ENCODE results near the gene KIF17. TPM values are rescaled to one million over a fixed set of nuclear protein-coding genes. Genes with fewer than 3 reads are reported as not detected.

KIF17 gene
- total RNA-seq, 1 donor from 2014 or later, result 3.3 TPM

DNA sequence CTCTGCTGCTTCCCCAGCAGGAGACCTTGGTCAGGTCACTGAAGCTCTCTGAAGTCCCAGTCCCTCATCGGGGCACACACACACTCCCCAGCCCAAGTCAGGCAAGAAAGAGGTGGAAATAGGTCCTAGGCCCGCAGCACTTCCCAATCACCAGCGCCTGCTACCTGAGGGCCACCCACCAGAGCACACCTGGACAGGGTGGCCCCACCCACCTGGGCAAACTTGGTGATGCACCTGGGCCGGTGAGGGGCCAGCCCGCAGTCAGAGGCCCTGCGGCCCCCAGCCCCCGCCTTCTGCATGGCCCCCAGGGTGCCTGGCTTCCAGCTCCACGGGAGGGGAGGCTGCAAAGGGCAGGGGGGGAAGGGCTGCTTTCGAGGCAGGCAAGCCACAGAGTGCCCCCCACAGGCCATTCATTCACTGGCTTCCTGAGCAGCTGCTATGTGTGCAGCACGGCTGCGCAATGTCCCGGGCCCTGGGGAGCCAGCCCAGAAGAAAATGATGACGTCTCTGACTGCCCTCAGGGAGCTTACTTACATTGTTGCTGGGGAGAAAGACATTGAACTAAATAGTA lies 10.0 kb upstream of the KIF17 start:
- no peak for DNase-seq (ENCODE audit: low read depth)
- TF ChIP-seq, protein P1, sequence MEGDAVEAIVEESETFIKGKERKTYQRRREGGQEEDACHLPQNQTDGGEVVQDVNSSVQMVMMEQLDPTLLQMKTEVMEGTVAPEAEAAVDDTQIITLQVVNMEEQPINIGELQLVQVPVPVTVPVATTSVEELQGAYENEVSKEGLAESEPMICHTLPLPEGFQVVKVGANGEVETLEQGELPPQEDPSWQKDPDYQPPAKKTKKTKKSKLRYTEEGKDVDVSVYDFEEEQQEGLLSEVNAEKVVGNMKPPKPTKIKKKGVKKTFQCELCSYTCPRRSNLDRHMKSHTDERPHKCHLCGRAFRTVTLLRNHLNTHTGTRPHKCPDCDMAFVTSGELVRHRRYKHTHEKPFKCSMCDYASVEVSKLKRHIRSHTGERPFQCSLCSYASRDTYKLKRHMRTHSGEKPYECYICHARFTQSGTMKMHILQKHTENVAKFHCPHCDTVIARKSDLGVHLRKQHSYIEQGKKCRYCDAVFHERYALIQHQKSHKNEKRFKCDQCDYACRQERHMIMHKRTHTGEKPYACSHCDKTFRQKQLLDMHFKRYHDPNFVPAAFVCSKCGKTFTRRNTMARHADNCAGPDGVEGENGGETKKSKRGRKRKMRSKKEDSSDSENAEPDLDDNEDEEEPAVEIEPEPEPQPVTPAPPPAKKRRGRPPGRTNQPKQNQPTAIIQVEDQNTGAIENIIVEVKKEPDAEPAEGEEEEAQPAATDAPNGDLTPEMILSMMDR (conservative IDR thresholded peaks at IDR 0.05; ENCODE audit: low read depth, low read length), result peak; percentile 30
- H3K4me3 ChIP-seq (ENCODE audit: low read depth, low read length), result no peak overlapping the region

DNA sequence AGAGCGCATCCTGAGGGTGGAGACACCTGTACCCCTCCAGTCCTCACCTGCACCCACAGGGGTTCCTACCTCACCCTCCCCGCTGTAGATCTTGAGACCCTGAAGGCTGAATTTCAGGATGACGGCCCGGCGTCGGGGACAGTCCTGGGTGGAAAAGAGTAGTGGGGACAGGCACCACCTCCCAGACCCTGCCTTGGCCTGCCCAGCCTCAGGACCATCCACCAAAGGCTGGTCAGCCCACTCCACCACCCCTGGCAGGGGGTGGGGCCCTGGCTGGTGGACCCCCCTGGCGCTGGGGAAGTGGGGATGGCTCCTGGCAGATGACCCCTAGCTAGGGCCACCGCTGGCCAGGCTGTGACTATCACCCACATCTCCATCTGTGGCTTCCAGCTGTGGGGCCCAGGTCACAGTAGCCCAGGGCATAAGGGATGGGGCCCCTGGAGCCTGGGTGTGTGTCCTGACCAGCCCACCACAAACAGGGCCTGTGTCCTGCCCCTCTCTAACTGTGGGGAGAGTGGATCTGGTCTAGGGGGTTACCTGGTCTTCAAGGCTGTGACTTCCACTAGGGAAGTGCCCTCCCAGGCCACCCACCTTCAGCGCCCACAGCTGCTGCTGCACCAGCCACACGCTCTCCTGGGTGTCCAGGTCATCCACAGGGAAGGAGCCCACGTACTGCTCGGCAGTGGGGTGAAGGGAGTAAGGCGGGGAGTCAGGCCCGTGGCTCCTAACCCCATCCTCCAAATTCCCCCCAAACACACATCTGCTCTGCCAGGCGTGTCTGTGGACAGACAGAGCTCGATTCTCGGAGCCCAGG lies 9.3 kb upstream of the KIF17 start:
- DNase-seq (ENCODE audit: low read depth), result no peak
- TF ChIP-seq, protein P1 (conservative IDR thresholded peaks at IDR 0.05; ENCODE audit: low read depth, low read length), result no peak

GRCh38 chr1:20726118-20726911 lies 8.5 kb upstream of the KIF17 start:
- no peak overlapping the region for H3K4me3 ChIP-seq (ENCODE audit: low read depth, low read length)
- TF ChIP-seq, protein P1 (conservative IDR thresholded peaks at IDR 0.05; ENCODE audit: low read depth, low read length), result no peak
- DNase-seq (ENCODE audit: low read depth), result no peak

More for the DNA sequence above, 9.3 kb upstream of the KIF17 start:
- H3K4me3 ChIP-seq (ENCODE audit: low read depth, low read length), result no peak overlapping the region

DNA sequence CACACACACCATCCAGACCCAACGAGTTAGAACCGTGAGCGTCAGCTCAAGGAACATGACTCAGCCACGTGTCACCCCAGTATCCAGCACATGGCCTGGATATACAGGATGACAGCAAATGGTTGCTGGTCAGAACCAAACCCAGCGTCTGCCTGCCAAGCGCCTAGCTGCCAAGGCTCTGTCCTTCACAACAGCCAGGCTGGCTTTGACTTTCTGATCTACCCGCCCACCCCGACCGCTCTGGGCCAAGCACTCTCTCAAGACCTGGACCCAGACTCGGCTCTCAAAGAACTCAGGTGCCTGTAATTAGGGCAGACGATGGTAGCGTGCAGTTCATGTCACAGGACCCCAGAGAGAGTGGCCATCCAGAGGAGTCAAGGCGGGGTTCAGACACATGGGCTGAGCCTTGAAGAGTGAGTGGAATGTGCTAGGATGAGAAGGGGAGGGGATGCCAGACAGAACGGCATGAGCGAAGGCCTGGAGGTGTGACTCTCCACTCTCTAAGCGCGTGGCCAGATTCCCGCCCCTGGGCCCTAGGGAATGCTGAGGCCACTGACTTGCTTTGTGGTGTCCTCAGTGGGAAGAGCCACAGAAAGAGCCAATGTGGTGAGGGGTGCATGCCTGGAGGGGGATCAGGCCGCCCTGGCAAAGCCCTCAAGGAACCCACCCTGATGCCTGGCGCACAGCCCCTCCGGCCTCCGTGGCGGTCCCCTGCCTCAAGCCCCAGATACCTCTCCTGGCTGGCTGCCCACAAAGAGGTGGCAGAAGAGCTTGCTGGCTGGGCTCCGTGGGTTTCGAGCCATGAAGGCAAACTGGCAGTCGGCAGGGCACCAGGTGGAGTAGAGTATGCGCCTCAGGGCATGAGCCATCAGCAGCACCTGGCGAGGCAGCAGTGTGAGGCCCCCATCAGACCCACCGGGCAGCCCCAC lies 7.6 kb upstream of the KIF17 start:
- H3K4me3 ChIP-seq (ENCODE audit: low read depth, low read length), result no peak overlapping the region
- no peak for DNase-seq (ENCODE audit: low read depth)

GRCh38 chr1:20724364-20725188 lies 6.8 kb upstream of the KIF17 start:
- TF ChIP-seq, protein P1 (conservative IDR thresholded peaks at IDR 0.05; ENCODE audit: low read depth, low read length), result no peak

More for the DNA sequence above, 7.6 kb upstream of the KIF17 start:
- TF ChIP-seq, protein P1 (conservative IDR thresholded peaks at IDR 0.05; ENCODE audit: low read depth, low read length), result no peak

More at GRCh38 chr1:20724364-20725188, 6.8 kb upstream of the KIF17 start:
- no peak for DNase-seq (ENCODE audit: low read depth)
- H3K4me3 ChIP-seq (ENCODE audit: low read depth, low read length), result no peak overlapping the region
